ENCODE results near the gene SCYL3. TPM values are rescaled to one million over a fixed set of nuclear protein-coding genes. Genes with fewer than 3 reads are reported as not detected.

Gene SCYL3
- polyA plus RNA-seq, 3 donors: 2.3 to 4.9 (median 3.6) TPM

DNA sequence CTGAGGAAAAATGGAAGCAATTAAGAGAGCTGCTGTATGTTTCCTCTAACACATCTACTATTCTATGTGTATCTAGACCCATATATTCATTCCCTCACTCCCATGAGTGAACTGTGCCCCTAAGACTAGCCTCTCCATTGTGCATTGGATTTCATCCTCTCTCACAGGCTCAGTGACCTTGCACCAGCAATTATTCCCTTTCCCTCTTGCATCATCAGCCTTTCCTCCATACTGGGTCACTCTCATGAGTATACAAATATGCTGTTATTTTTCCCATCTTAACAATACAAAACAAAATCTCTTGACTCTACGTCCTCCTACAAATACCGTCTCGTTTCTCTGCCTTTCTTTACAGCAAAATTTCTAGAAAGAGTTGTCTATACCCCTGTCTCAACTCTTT, 69.5 kb downstream of the SCYL3 start:
- no peak overlapping the region for H3K4me2 ChIP-seq (replicated peaks; ENCODE audit: extremely low read depth, low read length, poor library complexity, severe bottlenecking)
- Mint-ChIP-seq H3K4me3 (no peak overlapping the region), H3K9me3 (no peaks in the 10 kb centered on the region), H3K4me1 (no peaks in the 10 kb centered on the region), H3K36me3 (peaks cover 30 to 52% of the 10 kb centered on the region in 2 donors), H3K27ac (no peak overlapping the region), H3K27me3 (ENCODE audit: low read depth in 3 of 3) (no peaks in the 10 kb centered on the region)
- 100% methylated on average over 2 of the region's 3 CpGs for WGBS (ENCODE audit: insufficient coverage)
- no peak overlapping the region for H3K9ac ChIP-seq (ENCODE audit: insufficient read depth, low read length, poor library complexity, severe bottlenecking)
- intact Hi-C loops (cut with micrococcal nuclease): no loop called here
- DNase-seq: no peak
- H4K20me1 ChIP-seq (ENCODE audit: insufficient read depth, low read length): no peaks in the 10 kb centered on the region
- no peak overlapping the region for H2AFZ ChIP-seq (ENCODE audit: insufficient read depth, low read depth, low read length, poor library complexity, severe bottlenecking)
- no peaks in the 10 kb centered on the region for H3K9me3 ChIP-seq (replicated peaks in 1 of 2; ENCODE audit: control insufficient read depth in 1 of 2, insufficient read depth in 1 of 2, low read length in 2 of 2)
- TF ChIP-seq, protein P1, sequence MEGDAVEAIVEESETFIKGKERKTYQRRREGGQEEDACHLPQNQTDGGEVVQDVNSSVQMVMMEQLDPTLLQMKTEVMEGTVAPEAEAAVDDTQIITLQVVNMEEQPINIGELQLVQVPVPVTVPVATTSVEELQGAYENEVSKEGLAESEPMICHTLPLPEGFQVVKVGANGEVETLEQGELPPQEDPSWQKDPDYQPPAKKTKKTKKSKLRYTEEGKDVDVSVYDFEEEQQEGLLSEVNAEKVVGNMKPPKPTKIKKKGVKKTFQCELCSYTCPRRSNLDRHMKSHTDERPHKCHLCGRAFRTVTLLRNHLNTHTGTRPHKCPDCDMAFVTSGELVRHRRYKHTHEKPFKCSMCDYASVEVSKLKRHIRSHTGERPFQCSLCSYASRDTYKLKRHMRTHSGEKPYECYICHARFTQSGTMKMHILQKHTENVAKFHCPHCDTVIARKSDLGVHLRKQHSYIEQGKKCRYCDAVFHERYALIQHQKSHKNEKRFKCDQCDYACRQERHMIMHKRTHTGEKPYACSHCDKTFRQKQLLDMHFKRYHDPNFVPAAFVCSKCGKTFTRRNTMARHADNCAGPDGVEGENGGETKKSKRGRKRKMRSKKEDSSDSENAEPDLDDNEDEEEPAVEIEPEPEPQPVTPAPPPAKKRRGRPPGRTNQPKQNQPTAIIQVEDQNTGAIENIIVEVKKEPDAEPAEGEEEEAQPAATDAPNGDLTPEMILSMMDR (IDR thresholded peaks at IDR 0.05): no peak
- no peaks in the 10 kb centered on the region for H3K27me3 ChIP-seq (ENCODE audit: control insufficient read depth in 2 of 2, insufficient read depth in 2 of 2, low read length in 2 of 2)
- H3K27ac ChIP-seq (ENCODE audit: low read depth in 1 of 2, low read length in 2 of 2): no peak overlapping the region
- H3K4me3 ChIP-seq (replicated peaks in 1 of 3; ENCODE audit: low read depth in 2 of 3, low read length in 3 of 3): no peak overlapping the region
- no peaks in the 10 kb centered on the region for H3K79me2 ChIP-seq (ENCODE audit: insufficient read depth, low read length)
- no peaks in the 10 kb centered on the region for H3K4me1 ChIP-seq (ENCODE audit: control insufficient read depth in 1 of 2, insufficient read depth in 2 of 2, low read length in 2 of 2)
- H3K36me3 ChIP-seq (replicated peaks in 1 of 2; ENCODE audit: control insufficient read depth in 1 of 2, insufficient read depth in 2 of 2, low read length in 2 of 2): peaks cover 33 to 74% of the 10 kb centered on the region in 2 donors

DNA sequence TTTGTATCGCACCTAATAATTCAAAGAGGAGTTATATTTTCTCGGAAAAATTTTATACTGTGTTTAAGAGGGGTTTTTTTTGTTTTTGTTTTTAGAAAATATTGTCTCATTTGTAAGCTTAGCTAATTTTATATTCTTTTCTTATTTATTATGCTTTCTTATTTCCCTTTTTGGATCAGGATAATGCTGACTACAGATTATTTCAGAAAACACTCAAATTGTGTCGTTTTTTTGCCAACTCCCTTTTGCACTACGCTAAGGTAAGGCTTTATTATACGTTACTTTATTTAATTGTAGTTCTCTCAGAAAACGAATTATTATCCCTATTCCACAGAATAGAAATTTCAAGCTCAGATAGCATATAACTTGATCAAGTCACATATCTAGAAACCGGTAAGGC, 72.2 kb downstream of the SCYL3 start:
- Histone ChIP-seq H2AFZ (ENCODE audit: insufficient read depth, low read depth, low read length, poor library complexity, severe bottlenecking) (no peak overlapping the region), H3K79me2 (ENCODE audit: insufficient read depth, low read length) (no peaks in the 10 kb centered on the region), H3K36me3 (replicated peaks in 1 of 2; ENCODE audit: control insufficient read depth in 1 of 2, insufficient read depth in 2 of 2, low read length in 2 of 2) (peaks cover 16 to 51% of the 10 kb centered on the region in 2 donors), H3K27me3 (ENCODE audit: control insufficient read depth in 2 of 2, insufficient read depth in 2 of 2, low read length in 2 of 2) (no peaks in the 10 kb centered on the region), H3K9ac (ENCODE audit: insufficient read depth, low read length, poor library complexity, severe bottlenecking) (no peak overlapping the region), H4K20me1 (ENCODE audit: insufficient read depth, low read length) (no peaks in the 10 kb centered on the region), H3K4me1 (ENCODE audit: control insufficient read depth in 1 of 2, insufficient read depth in 2 of 2, low read length in 2 of 2) (no peaks in the 10 kb centered on the region), H3K4me2 (replicated peaks; ENCODE audit: extremely low read depth, low read length, poor library complexity, severe bottlenecking) (no peak overlapping the region), H3K27ac (ENCODE audit: low read depth in 1 of 2, low read length in 2 of 2) (no peak overlapping the region), H3K4me3 (replicated peaks in 1 of 3; ENCODE audit: low read depth in 2 of 3, low read length in 3 of 3) (no peak overlapping the region), H3K9me3 (replicated peaks in 1 of 2; ENCODE audit: control insufficient read depth in 1 of 2, insufficient read depth in 1 of 2, low read length in 2 of 2) (no peaks in the 10 kb centered on the region)
- intact Hi-C loops (cut with micrococcal nuclease): no loop called here
- H3K9me3 Mint-ChIP-seq: no peaks in the 10 kb centered on the region
- H3K27ac Mint-ChIP-seq: no peak overlapping the region
- DNase-seq: no peak
- TF ChIP-seq, protein P1 (IDR thresholded peaks at IDR 0.05): no peak
- WGBS (ENCODE audit: insufficient coverage): no CpG with 5 or more reads among the region's 7 CpGs
- peaks cover 25 to 44% of the 10 kb centered on the region in 2 donors for H3K36me3 Mint-ChIP-seq
- no peak overlapping the region for H3K4me3 Mint-ChIP-seq
- no peaks in the 10 kb centered on the region for H3K27me3 Mint-ChIP-seq (ENCODE audit: low read depth in 3 of 3)
- H3K4me1 Mint-ChIP-seq: no peaks in the 10 kb centered on the region
